Fibroblast of the aortic adventitia (primary cell): Measurements from ENCODE around the gene TBC1D3B. TPM values are rescaled to one million over a fixed set of nuclear protein-coding genes. Genes with fewer than 3 reads are reported as not detected.

Source experiments
- DNase-seq: peaks from one replicate; pipeline ENCODE4 v3.0.0-alpha.2; 2010; ENCODE audit warnings: low read depth
- H3K4me3 ChIP-seq: 2 replicates; pipeline ENCODE4 v1.5.1; 2011; ENCODE audit warnings: low read depth, mild to moderate bottlenecking, control low read depth, low read length, moderate library complexity
- total RNA-seq: library from RNA; depleted of rRNA; stranded (reverse); fragments of >200 nt; gene quantifications from 2 replicates; pipeline ENCODE4 v1.2.3, GENCODE V29; 2012; ENCODE audit warnings: low replicate concordance
- TF ChIP-seq, protein P1 (sequence below): IDR thresholded peaks from 2 replicates; pipeline ENCODE4 v1.5.1; 2011; ENCODE audit warnings: mild to moderate bottlenecking, low read length, control low read depth, inconsistent platforms; ENCODE audit not compliant: insufficient read depth

Gene TBC1D3B
- total RNA-seq, 1 donor: 0.36 TPM

GRCh38 chr17:36130346-36130745 lies 46.1 kb downstream of the TBC1D3B start:
- no peak for DNase-seq
- H3K4me3 ChIP-seq: no peak overlapping the region
- TF ChIP-seq, protein P1, sequence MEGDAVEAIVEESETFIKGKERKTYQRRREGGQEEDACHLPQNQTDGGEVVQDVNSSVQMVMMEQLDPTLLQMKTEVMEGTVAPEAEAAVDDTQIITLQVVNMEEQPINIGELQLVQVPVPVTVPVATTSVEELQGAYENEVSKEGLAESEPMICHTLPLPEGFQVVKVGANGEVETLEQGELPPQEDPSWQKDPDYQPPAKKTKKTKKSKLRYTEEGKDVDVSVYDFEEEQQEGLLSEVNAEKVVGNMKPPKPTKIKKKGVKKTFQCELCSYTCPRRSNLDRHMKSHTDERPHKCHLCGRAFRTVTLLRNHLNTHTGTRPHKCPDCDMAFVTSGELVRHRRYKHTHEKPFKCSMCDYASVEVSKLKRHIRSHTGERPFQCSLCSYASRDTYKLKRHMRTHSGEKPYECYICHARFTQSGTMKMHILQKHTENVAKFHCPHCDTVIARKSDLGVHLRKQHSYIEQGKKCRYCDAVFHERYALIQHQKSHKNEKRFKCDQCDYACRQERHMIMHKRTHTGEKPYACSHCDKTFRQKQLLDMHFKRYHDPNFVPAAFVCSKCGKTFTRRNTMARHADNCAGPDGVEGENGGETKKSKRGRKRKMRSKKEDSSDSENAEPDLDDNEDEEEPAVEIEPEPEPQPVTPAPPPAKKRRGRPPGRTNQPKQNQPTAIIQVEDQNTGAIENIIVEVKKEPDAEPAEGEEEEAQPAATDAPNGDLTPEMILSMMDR: no peak

DNA sequence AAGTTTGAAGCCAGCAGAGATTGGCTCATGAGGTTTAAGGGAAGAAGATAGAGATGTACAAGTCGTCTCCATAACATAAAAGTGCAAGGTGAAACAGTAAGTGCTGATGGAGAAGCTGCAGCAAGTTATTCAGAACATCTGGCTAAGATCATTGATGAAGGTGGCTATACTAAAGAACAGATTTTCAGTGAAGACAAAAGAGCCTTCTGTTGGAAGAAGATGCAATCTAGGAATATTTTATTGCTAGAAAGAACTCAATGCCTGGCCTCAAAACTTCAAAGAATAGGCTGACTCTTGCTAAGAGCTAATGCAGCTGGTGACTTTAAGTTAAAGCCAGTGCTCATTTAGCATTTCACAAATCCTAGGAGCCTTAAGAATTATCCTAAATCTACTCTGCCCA lies 46.8 kb downstream of the TBC1D3B start:
- TF ChIP-seq, protein P1: no peak

DNA sequence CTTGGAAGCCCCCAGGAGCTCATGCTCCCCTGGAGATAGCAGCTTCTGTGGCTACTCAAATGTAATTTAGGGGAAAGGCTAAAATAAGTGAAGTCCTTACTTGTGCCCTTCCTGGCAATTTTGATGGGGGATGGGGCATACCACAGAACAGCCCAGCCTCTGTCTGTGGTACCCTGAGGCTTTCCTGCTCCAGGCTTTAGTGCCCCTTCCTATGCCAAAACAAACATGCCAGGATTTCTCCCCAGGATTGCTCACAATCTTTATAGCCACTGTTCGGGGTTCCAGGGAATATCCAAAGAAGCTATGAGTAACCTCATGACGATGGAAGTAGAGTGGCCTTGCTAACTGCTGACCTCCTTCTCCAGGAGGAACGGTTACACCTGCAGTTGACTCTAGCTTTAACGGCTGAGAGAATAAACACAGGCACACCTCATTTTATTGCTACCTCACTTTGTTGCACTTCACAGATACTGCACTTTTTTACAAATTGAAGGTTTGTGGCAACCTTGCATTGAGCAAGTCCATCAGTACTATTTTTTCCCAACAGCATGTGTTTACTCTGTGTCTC lies 47.9 kb downstream of the TBC1D3B start:
- no peak for DNase-seq
- no peak overlapping the region for H3K4me3 ChIP-seq
- TF ChIP-seq, protein P1: no peak

More for the DNA sequence above, 46.8 kb downstream of the TBC1D3B start:
- no peak overlapping the region for H3K4me3 ChIP-seq
- DNase-seq: no peak

DNA sequence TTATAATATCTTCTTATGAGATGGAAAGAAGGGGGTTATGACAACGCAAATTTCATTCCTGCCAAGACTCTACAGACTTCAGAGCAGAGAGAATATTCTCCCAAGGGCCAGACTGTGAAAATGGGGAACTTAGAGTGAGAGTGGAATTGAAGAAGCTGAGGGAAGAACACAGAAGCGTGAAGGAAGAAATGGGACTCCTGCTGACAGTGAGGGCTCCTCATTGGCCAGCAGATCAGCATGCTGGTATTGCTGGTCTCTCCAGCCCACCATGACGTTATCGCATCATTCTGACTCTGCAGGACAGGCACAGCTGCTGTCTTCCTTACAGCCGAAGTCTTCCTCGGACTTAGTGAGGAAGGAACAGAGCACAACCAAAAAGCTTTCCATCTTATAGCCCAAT lies 48.5 kb downstream of the TBC1D3B start:
- TF ChIP-seq, protein P1: no peak
- DNase-seq: no peak
- no peak overlapping the region for H3K4me3 ChIP-seq

GRCh38 chr17:36127199-36127893 lies 49.1 kb downstream of the TBC1D3B start:
- no peak overlapping the region for H3K4me3 ChIP-seq
- TF ChIP-seq, protein P1: no peak
- no peak for DNase-seq

DNA sequence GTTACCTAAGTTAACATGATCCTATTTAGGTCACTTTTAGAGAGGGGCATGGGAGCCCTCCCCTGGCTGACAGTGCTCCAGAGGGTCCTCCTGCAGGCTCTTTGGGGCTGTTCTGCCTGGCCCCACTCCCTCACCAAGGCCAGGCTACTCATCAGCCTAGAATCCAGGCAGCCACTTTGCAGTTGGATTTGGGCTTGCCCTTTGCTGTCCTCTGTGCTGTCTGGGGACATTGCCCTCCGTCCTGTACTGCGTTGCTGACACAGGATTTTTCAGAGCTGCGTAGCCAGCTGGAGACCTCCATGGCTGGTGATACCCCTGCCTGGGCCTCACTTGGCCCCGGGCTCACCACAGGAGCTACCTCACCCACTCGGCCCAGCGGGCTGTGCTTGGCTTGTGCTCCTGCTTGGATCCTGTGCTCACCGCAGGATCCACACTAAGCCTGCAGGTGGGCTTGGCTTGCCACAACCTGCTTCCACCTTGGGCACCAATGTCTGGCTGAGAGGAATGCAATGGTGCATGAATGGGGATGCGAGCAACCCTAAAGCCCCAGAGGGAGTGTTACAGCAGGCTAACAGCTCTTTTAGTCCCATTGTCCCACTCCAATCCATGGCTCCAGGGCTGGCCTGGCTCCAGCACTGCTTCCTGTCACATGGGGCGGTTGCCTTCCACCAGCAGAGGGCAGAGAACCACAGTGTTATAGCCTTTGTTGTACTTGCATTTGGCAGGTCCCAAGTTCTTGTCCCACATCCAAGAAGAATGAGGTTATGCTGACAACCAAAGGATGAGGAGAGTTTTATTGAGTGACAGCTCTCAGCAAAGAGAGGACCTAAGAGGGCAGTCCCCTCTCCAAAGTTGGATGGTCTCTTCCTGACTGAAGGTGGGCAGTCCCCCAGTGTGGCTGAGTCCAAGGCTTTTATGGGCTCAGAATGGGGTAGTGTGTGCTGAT lies 51.3 kb downstream of the TBC1D3B start:
- H3K4me3 ChIP-seq: no peak overlapping the region
- no peak for DNase-seq
- TF ChIP-seq, protein P1: no peak
